Hepatocyte (in vitro differentiated cells): Measurements from ENCODE around the gene TAOK3. TPM values are rescaled to one million over a fixed set of nuclear protein-coding genes. Genes with fewer than 3 reads are reported as not detected.

ENCODE experiments used
- DNase-seq: peaks from one replicate; pipeline ENCODE4 v3.0.0-alpha.2; 2016; ENCODE audit warnings: low spot score
- H2AFZ ChIP-seq: fragments of 200-600 bp; sonication (generic); 2 replicates; pipeline ENCODE4 v1.6.0; 2016; ENCODE audit warnings: antibody characterized with exemption, mild to moderate bottlenecking
- H3K27ac ChIP-seq: fragments of 200-600 bp; sonication (generic); 2 replicates; pipeline ENCODE4 v1.5.1; 2016; ENCODE audit warnings: mild to moderate bottlenecking
- H3K27me3 ChIP-seq: fragments of 200-600 bp; sonication (generic); 2 replicates; pipeline ENCODE4 v1.6.1; 2016
- H3K36me3 ChIP-seq: fragments of 200-600 bp; sonication (generic); replicated peaks from 2 replicates; pipeline ENCODE4 v1.5.1; 2016; ENCODE audit warnings: low read depth; ENCODE audit not compliant: insufficient read depth
- H3K4me1 ChIP-seq: fragments of 200-600 bp; sonication (generic); 2 replicates; pipeline ENCODE4 v1.5.1; 2016; ENCODE audit warnings: mild to moderate bottlenecking, moderate library complexity; ENCODE audit not compliant: insufficient read depth
- H3K4me2 ChIP-seq: fragments of 200-600 bp; sonication (generic); 2 replicates; pipeline ENCODE4 v1.6.0; 2016
- H3K4me3 ChIP-seq: fragments of 200-600 bp; sonication (generic); 2 replicates; pipeline ENCODE4 v1.5.1; 2016; ENCODE audit warnings: mild to moderate bottlenecking
- H3K79me2 ChIP-seq: fragments of 200-600 bp; sonication (generic); 2 replicates; pipeline ENCODE4 v1.6.0; 2017; ENCODE audit warnings: mild to moderate bottlenecking
- H3K9me2 ChIP-seq: fragments of 200-600 bp; sonication (generic); replicated peaks from 2 replicates; pipeline ENCODE4 v1.6.0; 2017; ENCODE audit warnings: mild to moderate bottlenecking; ENCODE audit not compliant: insufficient read depth
- H3K9me3 ChIP-seq: fragments of 200-600 bp; sonication (generic); 2 replicates; pipeline ENCODE4 v1.5.1; 2016; ENCODE audit warnings: low read depth, mild to moderate bottlenecking
- H4K20me1 ChIP-seq: fragments of 200-600 bp; sonication (generic); 2 replicates; pipeline ENCODE4 v1.6.0; 2016; ENCODE audit warnings: mild to moderate bottlenecking; ENCODE audit not compliant: insufficient read depth, poor library complexity, severe bottlenecking
- EZH2 ChIP-seq: fragments of 200-600 bp; sonication (generic); IDR thresholded peaks from 2 replicates; pipeline ENCODE4 v1.6.1; 2016; ENCODE audit warnings: antibody characterized with exemption, mild to moderate bottlenecking, borderline replicate concordance
- EZH2phosphoT487 ChIP-seq: fragments of 200-600 bp; sonication (generic); IDR thresholded peaks from one replicate; pipeline ENCODE4 v1.6.1; 2018; ENCODE audit warnings: antibody characterized with exemption, mild to moderate bottlenecking, low read depth, moderate library complexity; ENCODE audit not compliant: unreplicated experiment, severe bottlenecking
- WGBS: methylation state at CpG from one replicate; pipeline ENCODE4 v1.1.6; 2016; ENCODE audit warnings: low lambda C conversion rate; ENCODE audit errors: missing lambda C conversion rate; 5-methylcytosine and 5-hydroxymethylcytosine counted together
- polyA plus RNA-seq: library from polyadenylated mRNA; unstranded; fragments of >200 nt; fragmentation: Nextera tagmentation; extraction: Ambion mirVana; gene quantifications from 2 replicates; pipeline ENCODE4 v1.2.1, GENCODE V29; 2016
- total RNA-seq: library from RNA; depleted of rRNA; stranded (reverse); fragments of >200 nt; gene quantifications from 2 replicates; pipeline ENCODE4 v1.2.3, GENCODE V29; 2014
- TF ChIP-seq, protein P1 (sequence below): fragments of 200-600 bp; sonication (generic); IDR thresholded peaks from 2 replicates; pipeline ENCODE4 v1.5.1; 2016; ENCODE audit warnings: antibody characterized with exemption, mild to moderate bottlenecking; ENCODE audit not compliant: poor library complexity

TAOK3 gene
- total and polyA plus RNA-seq, 2 experiments from 2014 or later, result 19.1 to 28.7 TPM

DNA sequence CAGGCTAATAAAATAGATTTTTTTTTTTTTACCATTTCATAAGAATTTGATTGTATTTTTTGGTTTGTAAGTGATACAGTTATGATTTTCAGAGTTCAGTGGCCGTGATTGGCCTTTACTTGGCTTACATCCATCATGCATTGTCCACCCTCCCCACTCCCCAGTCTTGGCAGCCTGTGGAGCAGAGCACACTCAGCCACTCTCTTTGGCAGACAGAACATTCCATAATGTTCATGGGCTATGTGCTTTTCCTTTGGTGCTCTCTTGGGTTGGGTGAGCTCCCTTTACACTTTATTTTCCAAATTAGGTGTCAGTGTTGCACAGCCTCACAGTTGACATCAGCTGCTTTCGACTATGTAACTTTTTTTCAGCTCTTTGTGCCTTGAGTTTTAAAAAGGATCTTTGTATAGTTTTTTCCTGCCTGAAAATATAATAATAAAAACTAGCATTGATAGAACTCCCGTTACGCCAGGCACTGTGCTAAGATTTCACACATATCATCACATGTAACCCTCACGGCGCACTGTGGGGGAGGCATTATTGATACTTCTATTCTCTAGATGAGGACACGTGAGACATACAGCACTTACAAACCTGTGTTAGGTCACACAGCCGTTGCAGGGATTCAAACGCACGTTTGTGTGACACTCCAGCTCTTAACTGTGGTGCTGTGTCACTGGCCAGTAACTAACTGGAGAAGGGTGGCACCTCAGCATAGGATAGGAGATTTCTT lies 25.2 kb upstream of the TAOK3 start:
- no peak overlapping the region for H3K4me3 ChIP-seq
- H2AFZ ChIP-seq, result no peak overlapping the region
- H3K4me1 ChIP-seq, result no peaks in the 10 kb centered on the region
- no peaks in the 10 kb centered on the region for H4K20me1 ChIP-seq
- no peaks in the 10 kb centered on the region for H3K79me2 ChIP-seq
- H3K9me2 ChIP-seq, result no peaks in the 10 kb centered on the region
- 94% methylated on average over 10 of the region's 10 CpGs for WGBS
- no peaks in the 10 kb centered on the region for H3K27me3 ChIP-seq
- TF ChIP-seq, protein P1, sequence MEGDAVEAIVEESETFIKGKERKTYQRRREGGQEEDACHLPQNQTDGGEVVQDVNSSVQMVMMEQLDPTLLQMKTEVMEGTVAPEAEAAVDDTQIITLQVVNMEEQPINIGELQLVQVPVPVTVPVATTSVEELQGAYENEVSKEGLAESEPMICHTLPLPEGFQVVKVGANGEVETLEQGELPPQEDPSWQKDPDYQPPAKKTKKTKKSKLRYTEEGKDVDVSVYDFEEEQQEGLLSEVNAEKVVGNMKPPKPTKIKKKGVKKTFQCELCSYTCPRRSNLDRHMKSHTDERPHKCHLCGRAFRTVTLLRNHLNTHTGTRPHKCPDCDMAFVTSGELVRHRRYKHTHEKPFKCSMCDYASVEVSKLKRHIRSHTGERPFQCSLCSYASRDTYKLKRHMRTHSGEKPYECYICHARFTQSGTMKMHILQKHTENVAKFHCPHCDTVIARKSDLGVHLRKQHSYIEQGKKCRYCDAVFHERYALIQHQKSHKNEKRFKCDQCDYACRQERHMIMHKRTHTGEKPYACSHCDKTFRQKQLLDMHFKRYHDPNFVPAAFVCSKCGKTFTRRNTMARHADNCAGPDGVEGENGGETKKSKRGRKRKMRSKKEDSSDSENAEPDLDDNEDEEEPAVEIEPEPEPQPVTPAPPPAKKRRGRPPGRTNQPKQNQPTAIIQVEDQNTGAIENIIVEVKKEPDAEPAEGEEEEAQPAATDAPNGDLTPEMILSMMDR, result no peak
- TF ChIP-seq EZH2, result no peak
- TF ChIP-seq EZH2phosphoT487, result no peak
- no peak overlapping the region for H3K27ac ChIP-seq
- H3K9me3 ChIP-seq, result no peaks in the 10 kb centered on the region
- no peaks in the 10 kb centered on the region for H3K36me3 ChIP-seq
- H3K4me2 ChIP-seq, result no peak overlapping the region
- no peak for DNase-seq

DNA sequence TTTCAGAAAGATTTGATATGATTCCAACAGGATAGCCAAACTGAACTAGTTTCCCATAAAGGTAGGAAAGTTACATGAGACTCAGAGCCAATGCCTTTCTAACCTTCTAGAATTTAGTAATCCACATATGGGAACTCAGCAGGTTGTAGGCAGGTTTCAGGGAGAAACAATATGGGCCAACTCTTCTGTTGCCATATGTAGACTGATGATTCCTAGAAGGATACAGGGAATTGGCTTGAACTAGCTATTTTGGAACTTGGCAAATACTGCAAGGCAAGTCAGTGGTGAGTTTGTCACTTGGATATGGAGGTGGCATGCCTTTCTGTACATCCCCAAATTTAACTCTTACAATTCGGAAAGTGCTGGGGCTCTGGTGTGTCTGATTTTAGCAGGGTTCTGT lies 19.1 kb upstream of the TAOK3 start:
- H3K36me3 ChIP-seq, result no peaks in the 10 kb centered on the region
- H3K4me2 ChIP-seq, result no peak overlapping the region

DNA sequence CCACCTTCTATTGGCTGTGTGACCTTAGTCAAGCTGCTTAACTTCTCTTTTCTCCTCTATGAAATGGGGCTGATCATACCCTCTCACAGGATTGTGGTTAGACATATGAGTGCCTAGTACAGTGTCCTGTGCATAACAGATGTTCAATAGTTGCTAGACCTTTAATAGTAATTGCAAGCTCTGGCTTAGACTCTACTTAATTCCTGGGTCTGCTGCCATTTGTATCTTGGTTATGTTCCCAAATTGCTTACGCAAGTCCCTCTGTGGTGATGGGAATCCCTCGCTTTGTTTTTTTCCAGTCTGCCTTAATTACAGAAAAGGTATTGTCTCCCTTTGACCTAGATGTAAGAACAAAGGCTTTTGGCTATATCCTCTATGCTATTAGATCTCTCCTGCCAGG lies 18.7 kb upstream of the TAOK3 start:
- Histone ChIP-seq H3K27me3 (no peaks in the 10 kb centered on the region), H3K27ac (no peak overlapping the region), H4K20me1 (no peaks in the 10 kb centered on the region), H3K36me3 (no peaks in the 10 kb centered on the region), H3K9me2 (no peaks in the 10 kb centered on the region), H3K9me3 (no peaks in the 10 kb centered on the region), H3K79me2 (no peaks in the 10 kb centered on the region), H3K4me1 (no peaks in the 10 kb centered on the region), H3K4me3 (no peak overlapping the region), H2AFZ (no peak overlapping the region), H3K4me2 (no peak overlapping the region)
- 91% methylated on average over 2 of the region's 2 CpGs for WGBS
- TF ChIP-seq, protein P1, result no peak
- no peak for DNase-seq

More for the DNA sequence above, 19.1 kb upstream of the TAOK3 start:
- Histone ChIP-seq H3K27me3 (no peaks in the 10 kb centered on the region), H3K4me1 (no peaks in the 10 kb centered on the region), H4K20me1 (no peaks in the 10 kb centered on the region), H3K79me2 (no peaks in the 10 kb centered on the region), H3K9me2 (no peaks in the 10 kb centered on the region), H3K9me3 (no peaks in the 10 kb centered on the region), H3K4me3 (no peak overlapping the region), H3K27ac (no peak overlapping the region), H2AFZ (no peak overlapping the region)
- TF ChIP-seq, protein P1, result no peak
- TF ChIP-seq EZH2phosphoT487 (no peak), EZH2 (no peak)
- DNase-seq, result no peak
- 100% methylated on average over 1 of the region's 1 CpG for WGBS
